ENCODE measurements around the gene TSKS. TPM values are rescaled to one million over a fixed set of nuclear protein-coding genes. Genes with fewer than 3 reads are reported as not detected.

TSKS gene
- total and polyA plus RNA-seq, 4 donors = 0.10 to 0.50 (median 0.41) TPM

- Histone ChIP-seq H3K36me3 (ENCODE audit: control insufficient read depth, insufficient read depth, low read length) (no peaks in the 10 kb centered on the region), H3K27me3 (ENCODE audit: control insufficient read depth, insufficient read depth, low read length) (no peaks in the 10 kb centered on the region), H3K4me3 (ENCODE audit: low read depth, low read length) (no peak overlapping the region), H3K9me3 (ENCODE audit: control insufficient read depth, insufficient read depth, low read length) (no peaks in the 10 kb centered on the region), H3K4me1 (ENCODE audit: control insufficient read depth, insufficient read depth, low read length) (no peaks in the 10 kb centered on the region), H3K27ac (ENCODE audit: low read depth, low read length) (no peak overlapping the region)
- WGBS (ENCODE audit: insufficient coverage) = 80% methylated on average over 1 of the region's 1 CpG
- DNase-seq (ENCODE audit: low read depth in 4 of 6, low spot score in 6 of 6) = no peak
Observed at GRCh38 chr19:49752701-49753100, 10.4 kb downstream of the TSKS start.

- H3K27ac ChIP-seq (ENCODE audit: low read depth, low read length) = no peak overlapping the region
- no peaks in the 10 kb centered on the region for H3K36me3 ChIP-seq (ENCODE audit: control insufficient read depth, insufficient read depth, low read length)
- no CpG with 5 or more reads among the region's 1 CpG for WGBS (ENCODE audit: insufficient coverage)
- DNase-seq (ENCODE audit: low read depth in 4 of 6, low spot score in 6 of 6) = no peak
- H3K9me3 ChIP-seq (ENCODE audit: control insufficient read depth, insufficient read depth, low read length) = no peaks in the 10 kb centered on the region
- no peaks in the 10 kb centered on the region for H3K4me1 ChIP-seq (ENCODE audit: control insufficient read depth, insufficient read depth, low read length)
- no peaks in the 10 kb centered on the region for H3K27me3 ChIP-seq (ENCODE audit: control insufficient read depth, insufficient read depth, low read length)
- no peak overlapping the region for H3K4me3 ChIP-seq (ENCODE audit: low read depth, low read length)
Observed at GRCh38 chr19:49749771-49750170, 13.3 kb downstream of the TSKS start.

GRCh38 chr19:49749055-49749716, 13.9 kb downstream of the TSKS start:
- Histone ChIP-seq H3K36me3 (ENCODE audit: control insufficient read depth, insufficient read depth, low read length) (no peaks in the 10 kb centered on the region), H3K27ac (ENCODE audit: low read depth, low read length) (no peak overlapping the region)
- DNase-seq (ENCODE audit: low read depth in 4 of 6, low spot score in 6 of 6) = peak in 1 of 6 donors; percentile 46

GRCh38 chr19:49746206-49746958, 16.7 kb downstream of the TSKS start:
- H3K27me3 ChIP-seq (ENCODE audit: control insufficient read depth, insufficient read depth, low read length) = no peaks in the 10 kb centered on the region
- DNase-seq (ENCODE audit: low read depth in 4 of 6, low spot score in 6 of 6) = peak in 2 of 6 donors; percentile 54 to 73
- WGBS (ENCODE audit: insufficient coverage) = 27% methylated on average over 38 of the region's 52 CpGs
- H3K4me1 ChIP-seq (ENCODE audit: control insufficient read depth, insufficient read depth, low read length) = no peaks in the 10 kb centered on the region
- no peaks in the 10 kb centered on the region for H3K36me3 ChIP-seq (ENCODE audit: control insufficient read depth, insufficient read depth, low read length)
- no peak overlapping the region for H3K4me3 ChIP-seq (ENCODE audit: low read depth, low read length)
- H3K9me3 ChIP-seq (ENCODE audit: control insufficient read depth, insufficient read depth, low read length) = no peaks in the 10 kb centered on the region
- no peak overlapping the region for H3K27ac ChIP-seq (ENCODE audit: low read depth, low read length)

More at GRCh38 chr19:49749055-49749716, 13.9 kb downstream of the TSKS start:
- no peaks in the 10 kb centered on the region for H3K4me1 ChIP-seq (ENCODE audit: control insufficient read depth, insufficient read depth, low read length)
- H3K27me3 ChIP-seq (ENCODE audit: control insufficient read depth, insufficient read depth, low read length) = no peaks in the 10 kb centered on the region
- 83% methylated on average over 5 of the region's 6 CpGs for WGBS (ENCODE audit: insufficient coverage)
- H3K9me3 ChIP-seq (ENCODE audit: control insufficient read depth, insufficient read depth, low read length) = no peaks in the 10 kb centered on the region
- no peak overlapping the region for H3K4me3 ChIP-seq (ENCODE audit: low read depth, low read length)

GRCh38 chr19:49744946-49745381, 18.1 kb downstream of the TSKS start:
- no peaks in the 10 kb centered on the region for H3K27me3 ChIP-seq (ENCODE audit: control insufficient read depth, insufficient read depth, low read length)
- H3K4me1 ChIP-seq (ENCODE audit: control insufficient read depth, insufficient read depth, low read length) = no peaks in the 10 kb centered on the region
- 93% methylated on average over 23 of the region's 23 CpGs for WGBS (ENCODE audit: insufficient coverage)
- no peak overlapping the region for H3K27ac ChIP-seq (ENCODE audit: low read depth, low read length)
- no peak overlapping the region for H3K4me3 ChIP-seq (ENCODE audit: low read depth, low read length)
- no peak for DNase-seq (ENCODE audit: low read depth in 4 of 6, low spot score in 6 of 6)
- no peaks in the 10 kb centered on the region for H3K36me3 ChIP-seq (ENCODE audit: control insufficient read depth, insufficient read depth, low read length)
- H3K9me3 ChIP-seq (ENCODE audit: control insufficient read depth, insufficient read depth, low read length) = no peaks in the 10 kb centered on the region

GRCh38 chr19:49741210-49741844, 21.8 kb downstream of the TSKS start:
- no peaks in the 10 kb centered on the region for H3K4me1 ChIP-seq (ENCODE audit: control insufficient read depth, insufficient read depth, low read length)
- DNase-seq (ENCODE audit: low read depth in 4 of 6, low spot score in 6 of 6) = no peak
- H3K4me3 ChIP-seq (ENCODE audit: low read depth, low read length) = no peak overlapping the region
- H3K27ac ChIP-seq (ENCODE audit: low read depth, low read length) = no peak overlapping the region
- no peaks in the 10 kb centered on the region for H3K9me3 ChIP-seq (ENCODE audit: control insufficient read depth, insufficient read depth, low read length)
- no peaks in the 10 kb centered on the region for H3K36me3 ChIP-seq (ENCODE audit: control insufficient read depth, insufficient read depth, low read length)
- 92% methylated on average over 8 of the region's 9 CpGs for WGBS (ENCODE audit: insufficient coverage)
- H3K27me3 ChIP-seq (ENCODE audit: control insufficient read depth, insufficient read depth, low read length) = no peaks in the 10 kb centered on the region

- no peak overlapping the region for H3K27ac ChIP-seq (ENCODE audit: low read depth, low read length)
- DNase-seq (ENCODE audit: low read depth in 4 of 6, low spot score in 6 of 6) = no peak
- H3K9me3 ChIP-seq (ENCODE audit: control insufficient read depth, insufficient read depth, low read length) = no peaks in the 10 kb centered on the region
- no peak overlapping the region for H3K4me3 ChIP-seq (ENCODE audit: low read depth, low read length)
- 85% methylated on average over 8 of the region's 10 CpGs for WGBS (ENCODE audit: insufficient coverage)
- H3K4me1 ChIP-seq (ENCODE audit: control insufficient read depth, insufficient read depth, low read length) = no peaks in the 10 kb centered on the region
- no peaks in the 10 kb centered on the region for H3K27me3 ChIP-seq (ENCODE audit: control insufficient read depth, insufficient read depth, low read length)
- H3K36me3 ChIP-seq (ENCODE audit: control insufficient read depth, insufficient read depth, low read length) = no peaks in the 10 kb centered on the region
Observed at GRCh38 chr19:49739933-49740332, 23.2 kb downstream of the TSKS start.

GRCh38 chr19:49739098-49739497, 24.0 kb downstream of the TSKS start:
- Histone ChIP-seq H3K36me3 (ENCODE audit: control insufficient read depth, insufficient read depth, low read length) (no peaks in the 10 kb centered on the region), H3K9me3 (ENCODE audit: control insufficient read depth, insufficient read depth, low read length) (no peaks in the 10 kb centered on the region), H3K27ac (ENCODE audit: low read depth, low read length) (no peak overlapping the region), H3K27me3 (ENCODE audit: control insufficient read depth, insufficient read depth, low read length) (no peaks in the 10 kb centered on the region), H3K4me1 (ENCODE audit: control insufficient read depth, insufficient read depth, low read length) (no peaks in the 10 kb centered on the region), H3K4me3 (ENCODE audit: low read depth, low read length) (no peak overlapping the region)
- no CpG with 5 or more reads among the region's 1 CpG for WGBS (ENCODE audit: insufficient coverage)
- DNase-seq (ENCODE audit: low read depth in 4 of 6, low spot score in 6 of 6) = no peak

- H3K4me1 ChIP-seq (ENCODE audit: control insufficient read depth, insufficient read depth, low read length) = no peaks in the 10 kb centered on the region
- no peaks in the 10 kb centered on the region for H3K36me3 ChIP-seq (ENCODE audit: control insufficient read depth, insufficient read depth, low read length)
- H3K27ac ChIP-seq (ENCODE audit: low read depth, low read length) = no peak overlapping the region
- DNase-seq (ENCODE audit: low read depth in 4 of 6, low spot score in 6 of 6) = no peak
- no peaks in the 10 kb centered on the region for H3K9me3 ChIP-seq (ENCODE audit: control insufficient read depth, insufficient read depth, low read length)
- no peaks in the 10 kb centered on the region for H3K27me3 ChIP-seq (ENCODE audit: control insufficient read depth, insufficient read depth, low read length)
- H3K4me3 ChIP-seq (ENCODE audit: low read depth, low read length) = no peak overlapping the region
- WGBS (ENCODE audit: insufficient coverage) = 72% methylated on average over 2 of the region's 4 CpGs
Observed at GRCh38 chr19:49738268-49738667, 24.8 kb downstream of the TSKS start.

All from spinal cord (tissue), 10 donors.